ENCODE measurements around the gene SHPK.

Gene SHPK

GRCh38 chr17:3594976-3595375, 41.1 kb downstream of the SHPK start:
- Mint-ChIP-seq H3K9me3 (no peaks in the 10 kb centered on the region), H3K36me3 (ENCODE audit: low read depth) (peaks cover 14% of the 10 kb centered on the region), H3K27ac (peak overlapping the region in 1 of 3 experiments; percentile 43), H3K4me1 (peaks cover 5% of the 10 kb centered on the region), H3K27me3 (ENCODE audit: low read depth) (no peaks in the 10 kb centered on the region), H3K4me3 (no peak overlapping the region)
- TF ChIP-seq, protein P1, sequence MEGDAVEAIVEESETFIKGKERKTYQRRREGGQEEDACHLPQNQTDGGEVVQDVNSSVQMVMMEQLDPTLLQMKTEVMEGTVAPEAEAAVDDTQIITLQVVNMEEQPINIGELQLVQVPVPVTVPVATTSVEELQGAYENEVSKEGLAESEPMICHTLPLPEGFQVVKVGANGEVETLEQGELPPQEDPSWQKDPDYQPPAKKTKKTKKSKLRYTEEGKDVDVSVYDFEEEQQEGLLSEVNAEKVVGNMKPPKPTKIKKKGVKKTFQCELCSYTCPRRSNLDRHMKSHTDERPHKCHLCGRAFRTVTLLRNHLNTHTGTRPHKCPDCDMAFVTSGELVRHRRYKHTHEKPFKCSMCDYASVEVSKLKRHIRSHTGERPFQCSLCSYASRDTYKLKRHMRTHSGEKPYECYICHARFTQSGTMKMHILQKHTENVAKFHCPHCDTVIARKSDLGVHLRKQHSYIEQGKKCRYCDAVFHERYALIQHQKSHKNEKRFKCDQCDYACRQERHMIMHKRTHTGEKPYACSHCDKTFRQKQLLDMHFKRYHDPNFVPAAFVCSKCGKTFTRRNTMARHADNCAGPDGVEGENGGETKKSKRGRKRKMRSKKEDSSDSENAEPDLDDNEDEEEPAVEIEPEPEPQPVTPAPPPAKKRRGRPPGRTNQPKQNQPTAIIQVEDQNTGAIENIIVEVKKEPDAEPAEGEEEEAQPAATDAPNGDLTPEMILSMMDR (IDR thresholded peaks at IDR 0.05; ENCODE audit: unreplicated experiment in 3 of 3), result no peak

GRCh38 chr17:3594051-3594800, 41.8 kb downstream of the SHPK start:
- no peaks in the 10 kb centered on the region for H3K27me3 Mint-ChIP-seq (ENCODE audit: low read depth)
- peaks cover 5% of the 10 kb centered on the region for H3K4me1 Mint-ChIP-seq
- TF ChIP-seq, protein P1 (IDR thresholded peaks at IDR 0.05; ENCODE audit: unreplicated experiment in 3 of 3), result no peak
- no peak overlapping the region for H3K4me3 Mint-ChIP-seq
- H3K9me3 Mint-ChIP-seq, result no peaks in the 10 kb centered on the region
- H3K36me3 Mint-ChIP-seq (ENCODE audit: low read depth), result peaks cover 21% of the 10 kb centered on the region
- peak overlapping the region in 2 of 3 experiments; percentile 34 to 43 for H3K27ac Mint-ChIP-seq

GRCh38 chr17:3593384-3593783, 42.7 kb downstream of the SHPK start:
- peaks cover 5% of the 10 kb centered on the region for H3K4me1 Mint-ChIP-seq
- peaks cover 21% of the 10 kb centered on the region for H3K36me3 Mint-ChIP-seq (ENCODE audit: low read depth)
- no peak overlapping the region for H3K4me3 Mint-ChIP-seq
- peak overlapping the region in 1 of 3 experiments; percentile 15 for H3K27ac Mint-ChIP-seq
- no peaks in the 10 kb centered on the region for H3K27me3 Mint-ChIP-seq (ENCODE audit: low read depth)
- H3K9me3 Mint-ChIP-seq, result no peaks in the 10 kb centered on the region
- TF ChIP-seq, protein P1 (IDR thresholded peaks at IDR 0.05; ENCODE audit: unreplicated experiment in 3 of 3), result no peak

GRCh38 chr17:3592216-3592860, 43.7 kb downstream of the SHPK start:
- TF ChIP-seq, protein P1 (IDR thresholded peaks at IDR 0.05; ENCODE audit: unreplicated experiment in 3 of 3), result no peak
- Mint-ChIP-seq H3K9me3 (no peaks in the 10 kb centered on the region), H3K27me3 (ENCODE audit: low read depth) (no peaks in the 10 kb centered on the region), H3K27ac (no peak overlapping the region), H3K4me1 (peaks cover 5% of the 10 kb centered on the region), H3K36me3 (ENCODE audit: low read depth) (peaks cover 21% of the 10 kb centered on the region), H3K4me3 (no peak overlapping the region)

- Mint-ChIP-seq H3K4me3 (no peak overlapping the region), H3K4me1 (peaks cover 5% of the 10 kb centered on the region), H3K27me3 (ENCODE audit: low read depth) (no peaks in the 10 kb centered on the region), H3K9me3 (no peaks in the 10 kb centered on the region), H3K27ac (no peak overlapping the region), H3K36me3 (ENCODE audit: low read depth) (peaks cover 27% of the 10 kb centered on the region)
- TF ChIP-seq, protein P1 (IDR thresholded peaks at IDR 0.05; ENCODE audit: unreplicated experiment in 3 of 3), result no peak
These were observed 45.3 kb downstream of the SHPK start for GRCh38 chr17:3590768-3591167.

All from nephron (organoid).